Measurements from ENCODE around the gene ME2. TPM values are rescaled to one million over a fixed set of nuclear protein-coding genes. Genes with fewer than 3 reads are reported as not detected.

ME2 gene
- total RNA-seq, 3 donors from 2014 or later (not counting 1 experiment from before 2014, with no cell fraction given), result 42.4 to 61.3 (median 43.5) TPM

GRCh38 chr18:50928551-50928950 lies 49.6 kb downstream of the ME2 start:
- DNase-seq (no peak), ATAC-seq (no peak)
- H3K27ac Mint-ChIP-seq, result no peak overlapping the region
- intact Hi-C loops (cut with micrococcal nuclease), result no loop called here
- no peak for TF ChIP-seq CTCF (IDR thresholded peaks at IDR 0.05)
- no peaks in the 10 kb centered on the region for H3K27me3 Mint-ChIP-seq (ENCODE audit: low read depth in 2 of 2)
- H3K4me3 Mint-ChIP-seq, result no peak overlapping the region
- Histone ChIP-seq H3K4me1 (ENCODE audit: control insufficient read depth, insufficient read depth, low read length) (no peaks in the 10 kb centered on the region), H3K27me3 (ENCODE audit: control insufficient read depth, insufficient read depth, low read length) (no peaks in the 10 kb centered on the region), H3K9me3 (ENCODE audit: control insufficient read depth, insufficient read depth, low read length) (no peaks in the 10 kb centered on the region), H3K36me3 (ENCODE audit: control insufficient read depth, insufficient read depth, low read length) (peaks cover 50% of the 10 kb centered on the region), H3K4me3 (ENCODE audit: low read length) (no peak overlapping the region), H3K27ac (ENCODE audit: low read length) (no peak overlapping the region)
- WGBS (ENCODE audit: insufficient coverage), result 93% methylated on average over 2 of the region's 2 CpGs
- H3K4me1 Mint-ChIP-seq, result no peaks in the 10 kb centered on the region
- H3K36me3 Mint-ChIP-seq, result peaks cover 14% of the 10 kb centered on the region
- peaks cover 3% of the 10 kb centered on the region in 2 donors for H3K9me3 Mint-ChIP-seq

GRCh38 chr18:50933684-50934083 lies 54.8 kb downstream of the ME2 start:
- Histone ChIP-seq H3K4me1 (ENCODE audit: control insufficient read depth, insufficient read depth, low read length) (no peaks in the 10 kb centered on the region), H3K36me3 (ENCODE audit: control insufficient read depth, insufficient read depth, low read length) (peaks cover 39% of the 10 kb centered on the region), H3K27ac (ENCODE audit: low read length) (no peak overlapping the region), H3K27me3 (ENCODE audit: control insufficient read depth, insufficient read depth, low read length) (no peaks in the 10 kb centered on the region), H3K4me3 (ENCODE audit: low read length) (no peak overlapping the region), H3K9me3 (ENCODE audit: control insufficient read depth, insufficient read depth, low read length) (no peaks in the 10 kb centered on the region)
- intact Hi-C loops (cut with micrococcal nuclease), result no loop called here
- Mint-ChIP-seq H3K4me3 (no peak overlapping the region), H3K27ac (no peak overlapping the region), H3K36me3 (no peaks in the 10 kb centered on the region), H3K27me3 (ENCODE audit: low read depth in 2 of 2) (no peaks in the 10 kb centered on the region), H3K4me1 (no peaks in the 10 kb centered on the region), H3K9me3 (no peaks in the 10 kb centered on the region)
- no peak for TF ChIP-seq CTCF (IDR thresholded peaks at IDR 0.05)
- WGBS (ENCODE audit: insufficient coverage), result 93% methylated on average over 4 of the region's 5 CpGs
- no peak for ATAC-seq
- DNase-seq, result no peak

- Mint-ChIP-seq H3K27ac (no peak overlapping the region), H3K27me3 (ENCODE audit: low read depth in 2 of 2) (no peaks in the 10 kb centered on the region)
Measured at GRCh38 chr18:50934545-50935211, 55.8 kb downstream of the ME2 start.

More at GRCh38 chr18:50934545-50935211, 55.8 kb downstream of the ME2 start:
- 99% methylated on average over 5 of the region's 6 CpGs for WGBS (ENCODE audit: insufficient coverage)
- no peak for TF ChIP-seq CTCF (IDR thresholded peaks at IDR 0.05)
- no peak overlapping the region for H3K4me3 ChIP-seq (ENCODE audit: low read length)
- H3K4me1 ChIP-seq (ENCODE audit: control insufficient read depth, insufficient read depth, low read length), result no peaks in the 10 kb centered on the region
- peaks cover 39% of the 10 kb centered on the region for H3K36me3 ChIP-seq (ENCODE audit: control insufficient read depth, insufficient read depth, low read length)
- intact Hi-C loops (cut with micrococcal nuclease), result no loop called here
- DNase-seq, result no peak
- Mint-ChIP-seq H3K9me3 (no peaks in the 10 kb centered on the region), H3K36me3 (no peaks in the 10 kb centered on the region), H3K4me1 (no peaks in the 10 kb centered on the region), H3K4me3 (no peak overlapping the region)
- no peaks in the 10 kb centered on the region for H3K9me3 ChIP-seq (ENCODE audit: control insufficient read depth, insufficient read depth, low read length)
- H3K27ac ChIP-seq (ENCODE audit: low read length), result no peak overlapping the region
- H3K27me3 ChIP-seq (ENCODE audit: control insufficient read depth, insufficient read depth, low read length), result no peaks in the 10 kb centered on the region
- no peak for ATAC-seq

All from natural killer cell (primary cell).